Astrocyte (in vitro differentiated cells and primary cell): ENCODE results near the gene AFF3. TPM values are rescaled to one million over a fixed set of nuclear protein-coding genes. Genes with fewer than 3 reads are reported as not detected.

Experiments used
- DNase-seq: peaks from one replicate; pipeline ENCODE4 v3.0.0-alpha.2; 2010; ENCODE audit warnings: low read depth
- FAIRE-seq: peaks from 2 replicates; lab custom pipeline; 2011; peaks lifted over from hg19 to GRCh38; lab: Jason Lieb, UNC
- H2AFZ ChIP-seq: 2 replicates; pipeline ENCODE4 v1.6.0; 2012; ENCODE audit warnings: low read depth, low read length, inconsistent platforms
- H3K27ac ChIP-seq: 2 replicates; pipeline ENCODE4 v1.5.1; 2011; ENCODE audit warnings: low read depth, low read length, inconsistent platforms
- H3K27me3 ChIP-seq: 2 replicates; pipeline ENCODE4 v1.6.0; 2011; ENCODE audit warnings: low read length, inconsistent platforms; ENCODE audit not compliant: insufficient read depth
- H3K36me3 ChIP-seq: 2 replicates; pipeline ENCODE4 v1.5.1; 2011; ENCODE audit warnings: low read length, inconsistent platforms; ENCODE audit not compliant: insufficient read depth
- H3K4me1 ChIP-seq: 2 replicates; pipeline ENCODE4 v1.5.1; 2011; ENCODE audit warnings: low read length, inconsistent platforms; ENCODE audit not compliant: insufficient read depth
- H3K4me2 ChIP-seq: 2 replicates; pipeline ENCODE4 v1.6.0; 2012; ENCODE audit warnings: low read length, inconsistent platforms
- H3K4me3 ChIP-seq: 2 replicates; pipeline ENCODE4 v1.5.1; 2011; ENCODE audit warnings: low read depth, mild to moderate bottlenecking, low read length, inconsistent platforms; ENCODE audit not compliant: insufficient read depth
- H3K79me2 ChIP-seq: 2 replicates; pipeline ENCODE4 v1.6.0; 2012; ENCODE audit warnings: mild to moderate bottlenecking, low read length, inconsistent platforms; ENCODE audit not compliant: insufficient read depth
- H3K9ac ChIP-seq: 2 replicates; pipeline ENCODE4 v1.6.0; 2012; ENCODE audit warnings: mild to moderate bottlenecking, low read length, inconsistent platforms
- H3K9me3 ChIP-seq: 2 replicates; pipeline ENCODE4 v1.5.1; 2012; ENCODE audit warnings: low read depth, mild to moderate bottlenecking, low read length, inconsistent platforms; ENCODE audit not compliant: insufficient read depth
- H4K20me1 ChIP-seq: 2 replicates; pipeline ENCODE4 v1.6.0; 2012; ENCODE audit warnings: low read length, inconsistent platforms; ENCODE audit not compliant: insufficient read depth
- H3K27ac Mint-ChIP-seq: one replicate; pipeline ENCODE4 v1.8.0; 2021; ENCODE audit warnings: mild to moderate bottlenecking, mixed read lengths; ENCODE audit not compliant: unreplicated experiment
- H3K27me3 Mint-ChIP-seq: one replicate; pipeline ENCODE4 v1.8.0; 2021; ENCODE audit warnings: low read depth, mixed read lengths; ENCODE audit not compliant: unreplicated experiment
- H3K36me3 Mint-ChIP-seq: one replicate; pipeline ENCODE4 v1.8.0; 2021; ENCODE audit warnings: low read depth, mixed read lengths; ENCODE audit not compliant: unreplicated experiment
- H3K4me1 Mint-ChIP-seq: one replicate; pipeline ENCODE4 v1.8.0; 2021; ENCODE audit warnings: low read depth, mixed read lengths; ENCODE audit not compliant: unreplicated experiment
- H3K4me3 Mint-ChIP-seq: one replicate; pipeline ENCODE4 v1.8.0; 2021; ENCODE audit warnings: mild to moderate bottlenecking, moderate library complexity, mixed read lengths; ENCODE audit not compliant: unreplicated experiment
- H3K9me3 Mint-ChIP-seq: one replicate; pipeline ENCODE4 v1.8.0; 2021; ENCODE audit warnings: mild to moderate bottlenecking, mixed read lengths; ENCODE audit not compliant: unreplicated experiment
- CTCF ChIP-seq: IDR thresholded peaks from 2 replicates; pipeline ENCODE4 v1.5.1; 2011; ENCODE audit warnings: low read depth, mild to moderate bottlenecking, inconsistent platforms, low read length, moderate library complexity; ENCODE audit not compliant: insufficient read depth
- EZH2 ChIP-seq: IDR thresholded peaks from 2 replicates; pipeline ENCODE4 v1.6.1; 2012; ENCODE audit warnings: mild to moderate bottlenecking, low read length, inconsistent platforms; ENCODE audit not compliant: insufficient read depth
- total RNA-seq: library from RNA; stranded (reverse); gene quantifications from 2 replicates; pipeline ENCODE4 v1.2.1, GENCODE V29; 2021

The AFF3 gene
- total RNA-seq, 1 donor from 2014 or later, result 14.7 TPM

GRCh38 chr2:99910902-99911301 is 231.5 kb downstream of the AFF3 start:
- H3K36me3 ChIP-seq, result no peaks in the 10 kb centered on the region
- no peak overlapping the region for H3K27ac Mint-ChIP-seq
- DNase-seq, result no peak
- no peaks in the 10 kb centered on the region for H3K27me3 Mint-ChIP-seq
- H3K9ac ChIP-seq, result no peak overlapping the region
- no peaks in the 10 kb centered on the region for H3K4me1 ChIP-seq
- H3K79me2 ChIP-seq, result no peaks in the 10 kb centered on the region
- no peak for TF ChIP-seq CTCF
- no peak for TF ChIP-seq EZH2
- no peak overlapping the region for H3K4me2 ChIP-seq
- H3K9me3 Mint-ChIP-seq, result no peaks in the 10 kb centered on the region
- no peaks in the 10 kb centered on the region for H3K9me3 ChIP-seq
- H3K27me3 ChIP-seq, result no peaks in the 10 kb centered on the region
- H3K4me3 ChIP-seq, result no peak overlapping the region
- peaks cover 8% of the 10 kb centered on the region for H3K4me1 Mint-ChIP-seq
- no peak overlapping the region for H3K4me3 Mint-ChIP-seq
- no peak for FAIRE-seq
- no peaks in the 10 kb centered on the region for H3K36me3 Mint-ChIP-seq
- H4K20me1 ChIP-seq, result no peaks in the 10 kb centered on the region
- H3K27ac ChIP-seq, result no peak overlapping the region
- H2AFZ ChIP-seq, result no peak overlapping the region

GRCh38 chr2:99905636-99906035 is 236.8 kb downstream of the AFF3 start:
- Mint-ChIP-seq H3K4me3 (no peak overlapping the region), H3K36me3 (no peaks in the 10 kb centered on the region), H3K4me1 (no peaks in the 10 kb centered on the region), H3K9me3 (no peaks in the 10 kb centered on the region), H3K27me3 (peaks cover 4% of the 10 kb centered on the region), H3K27ac (no peak overlapping the region)
- no peak for FAIRE-seq
- H3K4me3 ChIP-seq, result no peak overlapping the region
- H3K79me2 ChIP-seq, result no peaks in the 10 kb centered on the region
- H3K27me3 ChIP-seq, result no peaks in the 10 kb centered on the region
- H3K4me1 ChIP-seq, result no peaks in the 10 kb centered on the region
- H4K20me1 ChIP-seq, result no peaks in the 10 kb centered on the region
- no peak overlapping the region for H3K4me2 ChIP-seq
- no peak overlapping the region for H3K27ac ChIP-seq
- DNase-seq, result no peak
- no peaks in the 10 kb centered on the region for H3K36me3 ChIP-seq
- TF ChIP-seq CTCF, result no peak
- TF ChIP-seq EZH2, result no peak
- no peak overlapping the region for H3K9ac ChIP-seq
- H3K9me3 ChIP-seq, result no peaks in the 10 kb centered on the region
- no peak overlapping the region for H2AFZ ChIP-seq

GRCh38 chr2:99905025-99905424 is 237.4 kb downstream of the AFF3 start:
- no peak overlapping the region for H2AFZ ChIP-seq
- no peaks in the 10 kb centered on the region for H3K4me1 ChIP-seq
- TF ChIP-seq EZH2 (no peak), CTCF (no peak)

More at GRCh38 chr2:99905025-99905424, 237.4 kb downstream of the AFF3 start:
- Histone ChIP-seq H3K36me3 (no peaks in the 10 kb centered on the region), H3K9me3 (no peaks in the 10 kb centered on the region), H3K4me2 (no peak overlapping the region), H3K27ac (no peak overlapping the region), H3K9ac (no peak overlapping the region), H4K20me1 (no peaks in the 10 kb centered on the region), H3K27me3 (no peaks in the 10 kb centered on the region), H3K79me2 (no peaks in the 10 kb centered on the region), H3K4me3 (no peak overlapping the region)
- Mint-ChIP-seq H3K27me3 (peaks cover 4% of the 10 kb centered on the region), H3K4me3 (no peak overlapping the region), H3K4me1 (no peaks in the 10 kb centered on the region), H3K27ac (no peak overlapping the region), H3K9me3 (no peaks in the 10 kb centered on the region), H3K36me3 (no peaks in the 10 kb centered on the region)
- no peak for DNase-seq
- FAIRE-seq, result no peak
